Measurements from ENCODE around the gene LMO1. TPM values are rescaled to one million over a fixed set of nuclear protein-coding genes. Genes with fewer than 3 reads are reported as not detected.

LMO1 gene
- total and polyA plus RNA-seq, 2 of the 8 experiments (the other 6 are each of a cell fraction or from before 2014, with no cell fraction given) = 0.17 TPM; not detected in 1

DNA sequence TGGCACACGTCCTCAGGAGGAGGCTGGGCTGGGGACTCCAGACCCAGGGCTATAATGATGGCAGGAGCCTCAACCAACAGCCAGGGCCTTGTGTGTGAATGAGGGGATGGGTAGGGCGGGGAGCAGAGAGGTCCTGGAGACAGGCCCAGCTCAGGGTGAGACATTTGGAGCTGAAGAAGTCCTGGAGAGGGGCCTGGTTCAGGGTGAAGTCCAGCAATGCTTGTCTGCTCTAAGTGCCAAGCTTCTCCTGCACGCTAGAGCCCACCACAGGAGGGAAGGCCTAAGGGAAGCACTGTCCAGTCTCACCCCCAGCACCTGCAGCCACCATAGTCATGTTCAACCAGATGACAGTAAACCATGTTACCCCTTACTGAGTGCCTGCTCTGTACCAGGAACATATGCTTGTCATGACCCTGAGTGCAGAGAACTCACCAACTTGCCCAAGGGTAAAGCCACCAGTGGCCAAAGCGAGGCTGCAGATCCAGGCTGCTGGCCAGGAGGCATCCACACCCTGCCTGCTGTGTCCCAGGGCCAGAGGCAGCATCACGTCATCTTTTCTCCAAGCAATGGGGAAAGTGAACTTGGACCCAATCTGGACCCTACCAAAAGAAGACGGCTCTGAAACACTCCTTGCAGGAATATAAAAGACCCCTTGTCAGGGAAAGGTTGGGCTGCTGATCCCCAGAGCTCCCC is 24.0 kb downstream of the LMO1 start:
- Histone ChIP-seq H3K9ac (replicated peaks in 1 of 4; ENCODE audit: extremely low read depth in 1 of 4, low read depth in 3 of 4, low read length in 3 of 4) (no peak overlapping the region), H3K27me3 (replicated peaks in 1 of 4; ENCODE audit: control insufficient read depth in 3 of 4, extremely low read depth in 1 of 4, insufficient read depth in 3 of 4, low read length in 3 of 4) (no peaks in the 10 kb centered on the region; a peak in 2 of 7 replicates), H3K79me1 (ENCODE audit: low read depth, low read length) (no peaks in the 10 kb centered on the region), H3K56ac (replicated peaks; ENCODE audit: insufficient read length, low read depth, low read length) (no peak overlapping the region), H4K5ac (ENCODE audit: insufficient read length, low read depth, low read length) (no peak overlapping the region), H3K4me1 (replicated peaks in 1 of 4; ENCODE audit: control insufficient read depth in 3 of 4, insufficient read depth in 4 of 4, low read length in 3 of 4) (peaks cover 10 to 19% (median 13%) of the 10 kb centered on the region in 4 experiments; a peak in 6 of 7 replicates), H2AFZ (ENCODE audit: low read length) (no peak overlapping the region), H3K4me2 (ENCODE audit: insufficient read depth in 1 of 2, low read depth in 2 of 2, low read length in 2 of 2) (no peak overlapping the region), H3K36me3 (ENCODE audit: control insufficient read depth in 2 of 4, insufficient read depth in 4 of 4, low read length in 3 of 4) (no peaks in the 10 kb centered on the region), H2BK15ac (ENCODE audit: low read length) (peak overlapping the region; percentile 5; the same call in 1 of the 2 replicates), H3K79me2 (ENCODE audit: control insufficient read depth in 1 of 2, insufficient read depth in 2 of 2, low read length in 2 of 2) (no peaks in the 10 kb centered on the region), H3K9me3 (ENCODE audit: insufficient read depth in 2 of 2, low read depth in 1 of 2, low read length in 1 of 2) (no peaks in the 10 kb centered on the region), H2BK5ac (ENCODE audit: low read depth, low read length) (no peak overlapping the region), H4K8ac (ENCODE audit: extremely low read depth, insufficient read depth, low read length) (no peak overlapping the region), H2BK120ac (replicated peaks; ENCODE audit: low read depth, low read length) (no peak overlapping the region), H3K23ac (ENCODE audit: insufficient read length) (no peak overlapping the region), H3K18ac (ENCODE audit: extremely low read depth, low read length) (no peak overlapping the region), H4K20me1 (replicated peaks in 1 of 2; ENCODE audit: control insufficient read depth in 1 of 2, insufficient read depth in 2 of 2, low read length in 2 of 2) (peaks cover 0 to 1% of the 10 kb centered on the region in 2 experiments), H3K14ac (ENCODE audit: insufficient read length) (no peak overlapping the region), H2BK12ac (ENCODE audit: low read depth, low read length) (0 out of 2 replicates have a peak overlapping the region, but pooled peaks have one; percentile 44), H3K4me3 (ENCODE audit: extremely low read depth in 1 of 4, insufficient read depth in 2 of 4, low read depth in 3 of 4, low read length in 4 of 4) (no peak overlapping the region), H3K27ac (ENCODE audit: low read depth, low read length) (no peak overlapping the region), H2AK5ac (ENCODE audit: low read depth, low read length) (no peak overlapping the region), H3K23me2 (ENCODE audit: low read depth, low read length) (no peaks in the 10 kb centered on the region), H4K91ac (replicated peaks; ENCODE audit: insufficient read length, low read length) (no peak overlapping the region), H3K4ac (replicated peaks; ENCODE audit: insufficient read length, low read depth, low read length) (no peak overlapping the region), H2BK20ac (ENCODE audit: low read length) (no peak overlapping the region)
- FAIRE-seq (no peak), DNase-seq (ENCODE audit: low read depth in 1 of 2, low spot score in 2 of 2) (no peak)
- CTCF ChIA-PET (ENCODE audit: partially characterized antibody) = interaction anchor here (0.8 to 14.3 kb wide), 6 partner anchors 9 to 176 kb away, joined by 3 to 177 read pairs (median 29); partner anchors contain the start of gene LMO1
- POLR2A ChIA-PET (ENCODE audit: partially characterized antibody) = no interaction called here
- WGBS, 2 experiments (ENCODE audit: extremely low coverage in 1 of 2, insufficient coverage in 1 of 2, insufficient read length in 1 of 2, insufficient replicate concordance in 2 of 2, low coverage in 1 of 2, low lambda C conversion rate in 2 of 2, missing lambda C conversion rate in 1 of 2) = 79% methylated on average over 6 of the region's 6 CpGs; no CpG with 5 or more reads in 1 of the 2 experiments
- TF ChIP-seq SRF (IDR thresholded peaks at IDR 0.05; ENCODE audit: low read depth, low read length) (no peak), BACH1 (IDR thresholded peaks at IDR 0.05; ENCODE audit: low read length) (no peak), CHD1 (IDR thresholded peaks at IDR 0.05; ENCODE audit: low read depth, low read length) (no peak), NANOG (IDR thresholded peaks at IDR 0.05; ENCODE audit: insufficient read depth, low read depth, low read length, poor library complexity, severe bottlenecking) (no peak), JUND (IDR thresholded peaks at IDR 0.05; ENCODE audit: low read length) (no peak), SP4 (IDR thresholded peaks at IDR 0.05; ENCODE audit: low read length) (no peak), TAF1 (IDR thresholded peaks at IDR 0.05; ENCODE audit: low read depth, low read length) (no peak), BRCA1 (IDR thresholded peaks at IDR 0.05; ENCODE audit: low read depth, low read length) (no peak), TBP (IDR thresholded peaks at IDR 0.05; ENCODE audit: low read depth, low read length) (no peak), FOSL1 (IDR thresholded peaks at IDR 0.05; ENCODE audit: insufficient read depth, low read depth, low read length) (no peak), GTF2F1 (IDR thresholded peaks at IDR 0.05; ENCODE audit: borderline replicate concordance, low read depth, low read length) (no peak), KDM5A (IDR thresholded peaks at IDR 0.05; ENCODE audit: low read length) (no peak)
- TF ChIP-seq, protein P1, sequence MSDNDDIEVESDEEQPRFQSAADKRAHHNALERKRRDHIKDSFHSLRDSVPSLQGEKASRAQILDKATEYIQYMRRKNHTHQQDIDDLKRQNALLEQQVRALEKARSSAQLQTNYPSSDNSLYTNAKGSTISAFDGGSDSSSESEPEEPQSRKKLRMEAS (IDR thresholded peaks at IDR 0.05) = no peak
